ENCODE results near the gene IL12B.
"Not testable (repeated sequence)": the region's sequence is repeated elsewhere in the genome, so short reads cannot be mapped to it uniquely, and the experiment has no call there.

IL12B gene

DNA sequence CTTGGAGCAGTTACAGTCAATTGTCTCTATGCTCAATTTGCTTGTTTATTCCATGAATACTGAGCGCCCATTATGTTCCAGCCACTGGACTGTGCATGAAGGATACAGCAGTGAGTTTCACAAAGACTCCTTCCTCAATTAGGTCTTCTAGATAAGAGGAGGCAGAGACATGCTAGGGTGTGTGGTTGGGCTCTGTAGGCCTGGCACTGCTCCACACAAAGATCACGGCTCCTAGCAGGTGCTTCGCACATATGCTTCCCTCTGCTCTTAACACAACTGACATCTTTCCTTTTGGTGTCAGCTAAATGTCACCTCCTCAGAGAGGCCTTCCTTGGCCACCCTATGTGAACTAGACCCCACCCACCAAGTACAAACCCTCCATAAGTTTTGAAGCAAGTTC, 10.9 kb downstream of the IL12B start:
- DNase-seq (ENCODE audit: insufficient read length, low spot score): no peak
- TF ChIP-seq POLR2A (IDR thresholded peaks at IDR 0.05; ENCODE audit: low read depth, low read length): no peak
- FAIRE-seq: no peak

DNA sequence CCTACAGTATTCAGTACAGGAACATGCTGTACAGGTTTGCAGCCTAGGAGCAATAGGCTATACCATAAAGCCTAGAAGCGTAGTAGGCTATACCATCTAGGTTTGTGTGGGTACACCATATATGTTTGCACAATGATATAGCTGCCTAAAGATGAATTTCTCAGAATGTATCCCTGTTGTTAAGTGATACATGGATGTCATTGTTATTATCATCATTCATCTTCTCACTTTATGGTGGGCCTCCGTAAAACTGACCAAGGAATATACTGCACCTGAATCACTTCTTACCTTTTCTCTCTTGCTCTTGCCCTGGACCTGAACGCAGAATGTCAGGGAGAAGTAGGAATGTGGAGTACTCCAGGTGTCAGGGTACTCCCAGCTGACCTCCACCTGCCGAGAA, 11.8 kb downstream of the IL12B start:
- FAIRE-seq (no peak), DNase-seq (ENCODE audit: insufficient read length, low spot score) (no peak)
- TF ChIP-seq POLR2A (IDR thresholded peaks at IDR 0.05; ENCODE audit: low read depth, low read length): no peak

DNA sequence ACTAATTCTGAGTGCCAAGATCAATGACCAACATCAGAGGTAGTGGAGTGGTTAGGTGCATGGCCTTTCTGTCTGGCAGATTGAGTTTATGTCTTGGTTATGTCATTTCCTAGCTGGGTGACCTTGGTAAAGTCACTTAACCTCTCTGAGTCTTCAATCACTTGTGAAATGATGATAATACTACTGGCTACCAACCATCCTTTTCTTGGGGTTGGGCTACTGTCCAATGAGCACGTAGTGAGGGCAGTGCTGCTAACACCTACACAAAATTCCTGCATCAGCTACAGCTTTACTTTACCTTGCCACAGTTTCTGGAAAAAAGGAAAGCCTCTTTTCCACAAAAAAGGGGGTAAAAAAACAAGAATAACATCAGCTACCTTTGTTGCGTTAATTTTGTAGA, 12.4 kb downstream of the IL12B start:
- TF ChIP-seq POLR2A (IDR thresholded peaks at IDR 0.05; ENCODE audit: low read depth, low read length): no peak
- FAIRE-seq (no peak), DNase-seq (ENCODE audit: insufficient read length, low spot score) (no peak)

DNA sequence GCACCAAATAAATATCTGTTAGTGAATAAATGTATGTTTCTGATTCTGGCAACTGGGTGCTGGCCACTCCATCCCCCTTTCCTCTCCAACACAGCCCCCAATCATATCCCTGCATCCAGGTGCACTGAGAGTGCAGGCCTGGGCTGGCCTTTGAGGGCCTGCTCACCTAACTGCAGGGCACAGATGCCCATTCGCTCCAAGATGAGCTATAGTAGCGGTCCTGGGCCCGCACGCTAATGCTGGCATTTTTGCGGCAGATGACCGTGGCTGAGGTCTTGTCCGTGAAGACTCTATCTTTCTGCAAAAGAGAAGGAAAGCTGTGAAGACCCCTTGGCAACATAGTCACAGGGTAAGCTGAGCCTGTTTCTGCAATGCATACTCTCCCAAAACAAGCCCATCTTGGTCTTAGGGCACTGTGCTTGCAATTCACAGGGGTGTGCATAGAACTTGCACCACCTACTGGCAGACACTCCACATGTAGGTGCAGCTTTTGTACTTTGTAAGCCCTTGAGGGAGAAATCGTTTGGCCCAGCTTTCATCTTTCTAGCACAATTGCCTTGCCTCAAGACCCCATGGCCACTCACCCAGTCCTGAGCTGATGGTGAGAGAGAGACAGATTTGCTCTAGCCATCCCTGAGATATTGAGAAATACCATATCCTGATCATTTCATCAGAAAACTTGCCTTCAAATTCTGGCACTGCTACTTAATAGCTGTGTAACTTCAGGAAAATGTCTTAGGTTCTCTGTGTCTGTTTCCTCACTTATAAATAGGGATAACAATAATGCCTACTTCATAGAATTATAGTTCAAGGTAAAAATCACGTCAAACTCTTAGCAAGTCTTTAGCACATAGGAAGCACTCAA, 13.5 kb downstream of the IL12B start:
- no peak for TF ChIP-seq POLR2A (IDR thresholded peaks at IDR 0.05; ENCODE audit: low read depth, low read length)
- peak; percentile 43 for DNase-seq (ENCODE audit: insufficient read length, low spot score)
- no peak for FAIRE-seq

DNA sequence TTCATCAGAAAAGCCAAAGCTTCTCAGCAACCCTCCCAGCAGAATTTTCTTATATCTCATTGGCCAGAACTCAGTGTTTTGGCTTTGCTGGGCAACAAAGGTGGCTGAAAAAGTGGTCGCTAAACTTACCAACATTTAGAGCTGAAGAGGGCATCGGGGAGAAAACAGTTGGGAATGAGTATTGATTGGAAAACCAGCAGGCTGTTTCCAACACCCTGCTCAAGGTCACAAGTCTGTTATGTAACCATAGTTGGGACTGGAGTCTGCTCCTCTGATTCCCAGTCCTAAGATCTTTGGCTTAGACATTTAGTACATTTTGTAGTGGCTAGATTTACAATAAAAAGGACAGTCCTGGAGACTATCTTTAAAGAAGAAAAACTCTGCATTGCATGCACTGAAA, 17.1 kb downstream of the IL12B start:
- no peak for TF ChIP-seq POLR2A (IDR thresholded peaks at IDR 0.05; ENCODE audit: low read depth, low read length)
- DNase-seq (ENCODE audit: insufficient read length, low spot score) (no peak), FAIRE-seq (no peak)

DNA sequence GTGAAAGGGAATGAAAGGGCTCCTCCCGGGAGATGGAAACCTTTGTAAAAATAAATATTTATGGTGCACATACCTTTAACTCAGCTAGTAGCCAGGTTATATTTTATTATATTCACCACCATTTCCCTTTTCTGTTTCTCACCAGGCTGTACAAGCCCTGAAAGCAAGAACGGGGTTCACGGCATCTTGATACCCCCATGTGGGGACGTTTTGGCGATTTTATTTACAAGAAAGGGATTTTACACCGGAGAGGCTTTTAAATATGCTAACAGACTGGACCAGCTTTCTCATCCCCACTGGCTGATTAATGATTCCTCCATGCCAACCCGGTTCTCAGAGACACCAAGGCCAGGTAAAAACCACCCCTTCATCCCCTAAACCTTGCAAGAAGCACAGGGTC, 19.2 kb downstream of the IL12B start:
- TF ChIP-seq POLR2A (IDR thresholded peaks at IDR 0.05; ENCODE audit: low read depth, low read length): no peak
- no peak for DNase-seq (ENCODE audit: insufficient read length, low spot score)
- FAIRE-seq: no peak

DNA sequence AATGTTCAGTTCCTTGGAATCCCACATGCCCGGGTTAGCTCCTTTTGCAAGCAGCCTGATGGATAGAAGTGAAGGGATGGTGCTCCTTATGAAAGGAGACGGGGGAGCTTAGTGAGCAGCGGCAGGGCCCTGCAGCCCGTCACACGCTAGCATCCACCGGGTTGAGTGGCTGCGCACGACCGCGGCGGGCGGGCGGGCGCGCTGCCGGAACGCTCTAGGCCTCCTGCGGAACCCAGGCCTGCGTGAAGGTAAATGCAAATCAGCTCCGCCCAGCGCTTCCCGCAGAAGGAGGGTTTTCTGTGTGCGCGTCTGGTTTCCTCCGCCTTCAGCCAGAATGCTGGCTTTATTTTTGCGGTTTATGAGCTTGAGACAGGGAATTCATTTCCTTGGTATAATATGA, 19.8 kb downstream of the IL12B start:
- TF ChIP-seq POLR2A (IDR thresholded peaks at IDR 0.05; ENCODE audit: low read depth, low read length): no peak
- DNase-seq (ENCODE audit: insufficient read length, low spot score): no peak
- FAIRE-seq: no peak

DNA sequence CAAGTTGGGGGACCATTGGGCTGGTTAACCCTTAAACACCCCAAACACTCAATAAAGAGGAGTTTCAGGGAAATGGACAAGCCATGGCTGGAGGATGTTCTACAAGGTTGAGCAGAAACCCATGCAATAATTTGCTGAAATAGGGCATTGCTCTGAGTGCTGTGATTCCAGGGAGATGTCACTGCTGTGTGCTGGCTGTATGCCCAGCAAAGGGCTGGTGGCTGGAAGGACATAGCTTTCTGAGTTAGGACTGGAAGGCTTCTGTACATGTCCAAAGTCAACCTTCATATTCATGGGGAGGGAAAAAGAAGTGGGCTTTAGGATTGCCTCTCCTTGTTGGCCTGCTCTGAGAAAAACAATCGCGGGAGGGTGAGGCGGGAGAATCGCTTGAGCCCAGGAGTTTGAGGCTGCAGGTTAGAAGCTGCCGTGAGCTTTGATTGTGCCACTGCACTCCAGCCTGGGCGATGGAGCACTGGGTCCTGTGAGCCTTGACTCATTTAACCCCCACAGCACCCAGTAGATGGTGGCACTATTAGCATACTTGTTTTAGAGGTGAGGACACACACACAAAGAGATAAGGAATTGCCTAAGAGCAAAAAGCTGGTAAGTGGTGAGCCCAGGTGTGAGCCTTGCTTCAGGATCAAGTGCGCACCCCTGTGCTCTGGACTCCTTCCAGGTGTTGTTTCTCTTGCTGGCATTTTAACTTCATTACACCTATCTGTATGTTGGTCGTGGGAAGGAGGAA, 20.4 kb downstream of the IL12B start:
- no peak for TF ChIP-seq POLR2A (IDR thresholded peaks at IDR 0.05; ENCODE audit: low read depth, low read length)
- DNase-seq (ENCODE audit: insufficient read length, low spot score) (no peak), FAIRE-seq (no peak)

DNA sequence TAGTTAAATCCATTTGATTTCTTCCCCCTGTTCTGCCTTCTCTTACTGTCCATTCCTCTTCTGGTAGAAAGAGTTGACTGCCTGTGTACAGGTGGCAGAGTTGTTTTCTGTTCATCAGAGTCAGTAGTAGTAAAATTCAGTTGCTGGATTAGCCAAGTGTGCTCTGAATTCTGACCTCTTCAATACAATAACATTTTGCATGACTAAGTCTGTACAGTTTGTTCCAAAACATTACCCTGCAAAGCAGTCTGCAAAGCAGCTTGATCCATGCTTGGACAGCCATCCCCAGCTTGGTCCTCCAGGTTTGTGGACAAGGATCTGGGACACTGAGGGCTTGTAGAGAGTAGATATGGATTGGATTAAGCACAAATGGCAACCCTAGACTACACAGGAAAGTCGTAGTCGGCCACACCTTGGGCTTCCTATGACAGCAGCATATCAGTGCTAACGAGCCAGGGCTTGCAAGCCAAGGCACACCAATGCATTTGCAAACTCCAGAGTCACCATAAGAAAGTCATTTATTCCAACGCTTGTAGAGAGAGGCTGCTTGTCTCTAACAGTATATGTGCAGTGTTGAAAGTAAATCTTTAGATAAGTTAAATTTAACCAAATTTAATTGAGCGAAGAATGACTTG, 25.2 kb downstream of the IL12B start:
- no peak for TF ChIP-seq POLR2A (IDR thresholded peaks at IDR 0.05; ENCODE audit: low read depth, low read length)
- DNase-seq (ENCODE audit: insufficient read length, low spot score) (no peak), FAIRE-seq (no peak)

DNA sequence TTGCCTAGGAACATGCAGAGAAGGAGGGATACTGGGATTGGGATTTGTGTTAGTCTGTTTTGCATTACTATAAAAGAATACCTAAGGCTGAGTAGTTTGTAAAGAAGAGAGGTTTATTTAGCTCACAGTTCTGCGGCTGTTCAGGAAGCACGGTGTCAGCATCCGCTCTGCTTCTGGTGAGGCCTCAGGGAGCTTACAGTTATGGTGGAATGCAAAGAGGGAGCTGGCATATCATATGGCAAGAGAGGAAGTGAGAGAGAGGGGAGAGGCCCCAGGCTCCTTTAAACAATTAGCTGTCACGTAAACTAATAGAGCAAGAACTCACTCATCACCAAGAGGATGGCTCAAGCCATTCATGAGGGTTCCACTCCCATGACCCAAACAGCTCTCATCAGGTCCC, 27.0 kb downstream of the IL12B start:
- FAIRE-seq (no peak), DNase-seq (ENCODE audit: insufficient read length, low spot score) (no peak)
- TF ChIP-seq POLR2A (IDR thresholded peaks at IDR 0.05; ENCODE audit: low read depth, low read length): no peak

DNA sequence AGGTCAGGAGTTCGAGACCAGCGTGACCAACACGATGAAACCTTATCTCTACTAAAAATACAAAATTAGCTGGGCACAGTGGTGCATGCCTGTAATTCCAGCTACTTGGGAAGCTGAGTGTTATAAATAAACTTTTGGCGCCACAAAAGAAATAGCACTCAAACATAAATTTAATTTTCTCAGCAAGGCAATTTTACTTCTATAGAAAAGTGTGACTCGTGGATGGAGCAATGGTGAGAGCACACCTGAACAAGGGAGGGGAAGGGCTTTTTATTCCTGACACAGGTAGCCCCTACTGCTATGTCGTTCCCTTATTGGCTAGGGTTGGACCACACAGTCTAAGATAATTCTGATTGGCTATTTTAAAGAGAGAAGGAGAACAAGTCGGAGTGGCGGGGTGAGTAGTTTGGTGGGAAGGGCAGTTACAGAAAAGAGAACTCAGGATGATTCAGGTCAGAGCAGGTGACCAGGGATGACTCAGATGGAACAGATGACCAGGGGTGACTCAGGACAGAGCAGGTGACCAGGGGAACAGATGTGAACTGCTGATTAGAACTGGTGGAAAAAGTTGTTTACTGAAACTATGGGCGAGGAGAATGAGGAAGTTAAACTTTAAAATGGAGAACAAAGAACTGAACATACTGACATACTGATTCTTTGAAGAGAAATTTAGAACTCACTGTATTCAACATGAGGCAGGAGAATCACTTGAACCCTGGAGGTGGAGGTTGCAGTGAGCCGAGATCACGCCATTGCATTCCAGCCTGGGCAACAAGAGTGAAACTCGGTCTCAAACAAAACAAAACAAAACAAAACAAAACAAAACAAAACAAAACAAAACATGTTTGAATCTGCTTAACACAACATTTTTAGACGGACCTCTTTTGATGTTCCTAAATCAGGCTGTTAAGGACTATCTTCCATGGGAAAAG, 28.1 kb downstream of the IL12B start:
- FAIRE-seq; DNase-seq (ENCODE audit: insufficient read length, low spot score): not testable (repeated sequence)

DNA sequence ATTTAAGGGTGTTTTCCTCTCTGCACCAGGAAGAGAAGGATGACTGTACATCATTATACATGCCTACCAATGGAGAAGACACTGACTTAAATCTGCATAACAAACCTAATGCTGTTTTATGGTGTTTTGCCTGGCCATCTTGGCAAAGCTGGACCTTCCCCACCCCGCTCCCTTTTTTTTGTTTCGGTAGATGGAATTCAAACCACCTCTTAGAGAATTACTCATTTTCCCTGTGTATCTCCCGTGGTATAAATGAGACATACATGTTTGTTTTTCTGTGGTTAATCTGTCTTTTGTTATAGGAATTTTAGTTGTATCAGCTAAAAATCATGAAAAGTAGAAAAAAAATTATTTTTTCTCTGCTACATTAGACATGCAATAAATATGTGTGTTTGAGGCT, 28.8 kb downstream of the IL12B start:
- FAIRE-seq (no peak), DNase-seq (ENCODE audit: insufficient read length, low spot score) (no peak)
- no peak for TF ChIP-seq POLR2A (IDR thresholded peaks at IDR 0.05; ENCODE audit: low read depth, low read length)

DNA sequence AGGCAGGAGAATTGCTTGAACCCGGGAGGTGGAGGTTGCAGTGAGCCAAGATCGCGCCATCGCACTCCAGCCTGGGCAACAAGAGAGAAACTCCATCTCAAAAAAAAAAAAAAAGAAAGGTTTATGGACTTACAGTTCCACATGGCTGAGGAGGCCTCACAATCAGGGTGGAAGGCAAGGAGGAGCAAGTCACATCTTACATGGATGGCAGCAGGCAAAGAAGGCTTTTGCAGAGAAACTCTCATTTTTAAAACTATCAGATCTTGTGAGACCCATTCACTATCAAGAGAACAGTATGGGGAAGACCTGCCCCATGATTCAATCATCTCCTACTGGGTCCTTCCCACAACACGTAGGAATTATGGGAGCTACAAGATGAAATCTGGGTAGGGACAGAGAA, 33.0 kb downstream of the IL12B start:
- not testable (repeated sequence) for DNase-seq (ENCODE audit: insufficient read length, low spot score); FAIRE-seq

DNA sequence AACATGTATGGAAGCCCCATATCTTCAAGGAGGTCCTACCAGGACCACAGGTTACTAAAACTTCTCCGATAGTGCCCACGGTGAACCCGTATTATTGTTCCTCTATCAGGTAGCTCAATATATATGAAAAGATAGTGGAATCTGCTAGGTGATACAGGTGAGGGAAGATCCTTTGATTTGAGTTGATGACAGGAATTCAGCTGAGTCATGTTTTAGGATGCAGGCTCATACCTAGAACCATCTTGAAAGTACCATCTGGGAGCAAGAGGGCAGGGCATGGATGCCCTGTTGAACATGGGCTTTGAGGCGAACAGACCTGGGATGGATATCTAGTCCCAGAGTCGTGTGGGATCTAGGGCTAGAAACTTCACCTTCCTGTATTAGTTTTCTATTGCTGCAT, 35.4 kb downstream of the IL12B start:
- no peak for TF ChIP-seq POLR2A (IDR thresholded peaks at IDR 0.05; ENCODE audit: low read depth, low read length)
- DNase-seq (ENCODE audit: insufficient read length, low spot score) (no peak), FAIRE-seq (no peak)

All from H54 (cell line).